Liver (tissue), 9 donors: ENCODE results near the gene ENTHD1. TPM values are rescaled to one million over a fixed set of nuclear protein-coding genes. Genes with fewer than 3 reads are reported as not detected.
A peak's percentile ranks its signal among the peaks of the same experiment; 100 is the strongest.

ENCODE experiments used
- DNase-seq: peaks from one replicate; pipeline ENCODE4 v3.0.0-alpha.2; 2017; ENCODE audit warnings: low spot score
- H3K27ac ChIP-seq, 2 donors: one replicate each; pipeline ENCODE4 v1.7.0; 2013; ENCODE audit warnings: inconsistent platforms in 2 of 2, low read length in 2 of 2, control low read depth in 1 of 2, low read depth in 1 of 2, mild to moderate bottlenecking in 1 of 2
- H3K27me3 ChIP-seq, 4 donors: one replicate each; pipeline versions ENCODE4 v1.6.1 to v1.7.0; 2013; ENCODE audit warnings: low read length in 3 of 4, inconsistent platforms in 1 of 4, mild to moderate bottlenecking in 1 of 4, moderate library complexity in 1 of 4; ENCODE audit not compliant: control insufficient read depth in 4 of 4, insufficient read depth in 4 of 4
- H3K36me3 ChIP-seq, 4 donors: one replicate each; pipeline versions ENCODE4 v1.6.1 to v1.7.0; 2013; ENCODE audit warnings: low read length in 3 of 4, mild to moderate bottlenecking in 3 of 4, low read depth in 1 of 4, moderate library complexity in 1 of 4; ENCODE audit not compliant: control insufficient read depth in 4 of 4, insufficient read depth in 3 of 4
- H3K4me1 ChIP-seq, 4 donors: one replicate each; pipeline versions ENCODE4 v1.6.1 to v1.7.0; 2013; ENCODE audit warnings: low read length in 3 of 4, mild to moderate bottlenecking in 3 of 4, moderate library complexity in 1 of 4; ENCODE audit not compliant: control insufficient read depth in 4 of 4, insufficient read depth in 4 of 4
- H3K4me3 ChIP-seq, 3 donors: one replicate each; pipeline versions ENCODE4 v1.6.1 to v1.7.0; 2013; ENCODE audit warnings: low read length in 3 of 3, control low read depth in 1 of 3, low read depth in 1 of 3, mild to moderate bottlenecking in 1 of 3
- H3K9ac ChIP-seq, 2 donors: one replicate each; pipeline ENCODE4 v1.7.0; 2013; ENCODE audit warnings: low read length in 2 of 2, mild to moderate bottlenecking in 2 of 2, moderate library complexity in 2 of 2, control low read depth in 1 of 2, low read depth in 1 of 2
- H3K9me3 ChIP-seq, 4 donors: one replicate each; pipeline versions ENCODE4 v1.6.1 to v1.7.0; 2013; ENCODE audit warnings: low read length in 3 of 4; ENCODE audit not compliant: control insufficient read depth in 4 of 4
- EGR1 ChIP-seq, 2 donors: IDR thresholded peaks; 2 replicates each; pipeline ENCODE4 v1.6.1; 2016 to 2018; ENCODE audit warnings: antibody characterized with exemption in 2 of 2, low read depth in 2 of 2
- FOXA2 ChIP-seq: IDR thresholded peaks from 2 replicates; pipeline ENCODE4 v1.6.1; 2016; ENCODE audit warnings: antibody characterized with exemption
- GABPA ChIP-seq, 2 donors: IDR thresholded peaks in 1 of 2; conservative IDR thresholded peaks in 1 of 2; 2 replicates each; pipeline ENCODE4 v1.6.1; 2016; ENCODE audit warnings: antibody characterized with exemption in 2 of 2, mild to moderate bottlenecking in 1 of 2, moderate library complexity in 1 of 2
- HNF4A ChIP-seq, 2 donors: conservative IDR thresholded peaks; 2 replicates each; pipeline ENCODE4 v1.6.1; 2016; ENCODE audit warnings: antibody characterized with exemption in 2 of 2, mild to moderate bottlenecking in 2 of 2
- HNF4G ChIP-seq: IDR thresholded peaks from 2 replicates; pipeline ENCODE4 v1.6.1; 2016; ENCODE audit warnings: antibody characterized with exemption
- JUND ChIP-seq, 2 donors: IDR thresholded peaks; 2 replicates each; pipeline ENCODE4 v1.6.1; 2016; ENCODE audit warnings: antibody characterized with exemption in 2 of 2
- NR2F2 ChIP-seq: IDR thresholded peaks from 2 replicates; pipeline ENCODE4 v1.6.1; 2016; ENCODE audit warnings: antibody characterized with exemption
- RAD21 ChIP-seq, 2 donors: IDR thresholded peaks; 2 replicates each; pipeline ENCODE4 v1.6.1; 2016; ENCODE audit warnings: antibody characterized with exemption in 2 of 2, mild to moderate bottlenecking in 2 of 2
- RXRA ChIP-seq, 2 donors: IDR thresholded peaks; 2 replicates each; pipeline ENCODE4 v1.6.1; 2017 to 2018; ENCODE audit warnings: antibody characterized with exemption in 2 of 2, mild to moderate bottlenecking in 1 of 2
- SP1 ChIP-seq: IDR thresholded peaks from 2 replicates; pipeline ENCODE4 v1.6.1; 2018; ENCODE audit warnings: antibody characterized with exemption, mild to moderate bottlenecking
- TAF1 ChIP-seq: conservative IDR thresholded peaks from 2 replicates; pipeline ENCODE4 v1.6.1; 2016; ENCODE audit warnings: antibody characterized with exemption, mild to moderate bottlenecking
- YY1 ChIP-seq: IDR thresholded peaks from 2 replicates; pipeline ENCODE4 v1.6.1; 2016; ENCODE audit warnings: antibody characterized with exemption, mild to moderate bottlenecking
- WGBS: extraction: QIAGEN DNeasy Blood & Tissue Kit; methylation state at CpG from one replicate; pipeline ENCODE4 v1.1.7; 2013; 5-methylcytosine and 5-hydroxymethylcytosine counted together
- polyA plus RNA-seq, 2 donors: library from polyadenylated mRNA; stranded (reverse) in 1 of 2; unstranded in 1 of 2; fragments of 200-250 nt in 1 of 2; fragments of >200 nt in 1 of 2; fragmentation: Nextera tagmentation in 1 of 2; extraction: Ambion mirVana in 1 of 2; gene quantifications; one replicate each; pipeline versions ENCODE4 v1.2.1 to v1.2.3, GENCODE V29; 2013 to 2015
- total RNA-seq, 2 donors: library from RNA; depleted of rRNA; stranded (reverse); fragments of >200 nt; gene quantifications; one replicate each; pipeline ENCODE4 v1.2.3, GENCODE V29; 2014
- TF ChIP-seq, protein P1 (sequence below): IDR thresholded peaks from 2 replicates; pipeline ENCODE4 v1.6.1; 2016; ENCODE audit warnings: antibody characterized with exemption, mild to moderate bottlenecking
- TF ChIP-seq, protein P2 (sequence below): IDR thresholded peaks from 2 replicates; pipeline ENCODE4 v1.6.1; 2016; ENCODE audit warnings: antibody characterized with exemption
- TF ChIP-seq, protein P3 (sequence below): IDR thresholded peaks from 2 replicates; pipeline ENCODE4 v1.6.1; 2016; ENCODE audit warnings: antibody characterized with exemption
- TF ChIP-seq, protein P4 (sequence below): fragments of 150-350 bp; IDR thresholded peaks from 2 replicates; pipeline ENCODE4 v1.5.1; 2017; ENCODE audit warnings: improper control_type of control experiment, low read depth, low read length; ENCODE audit not compliant: missing input control
- TF ChIP-seq, protein P5 (sequence below): IDR thresholded peaks from 2 replicates; pipeline ENCODE4 v1.6.1; 2016; ENCODE audit warnings: antibody characterized with exemption
- donor health status: healthy.
- donor health status: healthy.
- donor health status: healthy.
- donor health status: healthy.
- donor health status: healthy.

The ENTHD1 gene
- total and polyA plus RNA-seq, 4 donors: not detected

DNA sequence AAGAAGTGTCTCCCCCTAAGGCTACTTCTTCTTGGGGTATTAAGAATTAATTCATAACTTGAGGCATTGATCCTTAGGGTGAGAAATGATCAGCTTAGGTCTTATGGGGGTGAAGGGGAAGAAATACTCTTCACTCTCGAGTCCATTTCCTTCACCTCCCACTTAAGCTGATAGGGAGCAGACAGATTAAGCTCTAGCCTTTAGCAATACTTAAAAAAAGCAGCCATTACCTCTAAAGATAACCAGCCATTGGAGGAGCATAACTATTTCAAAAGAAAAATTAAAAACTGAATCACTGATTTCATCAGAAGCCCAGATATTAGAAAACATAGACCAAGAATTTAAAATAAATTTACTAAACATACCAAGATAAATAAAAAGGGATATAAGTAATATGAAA, 60.5 kb downstream of the ENTHD1 start:
- no peaks in the 10 kb centered on the region for H3K9me3 ChIP-seq
- H3K27me3 ChIP-seq: peaks cover 0 to 10% (median 3%) of the 10 kb centered on the region in 4 donors
- 0% methylated on average over 1 of the region's 1 CpG for WGBS
- no peak overlapping the region for H3K4me3 ChIP-seq
- TF ChIP-seq JUND (IDR thresholded peaks at IDR 0.05): no peak
- TF ChIP-seq, protein P1, sequence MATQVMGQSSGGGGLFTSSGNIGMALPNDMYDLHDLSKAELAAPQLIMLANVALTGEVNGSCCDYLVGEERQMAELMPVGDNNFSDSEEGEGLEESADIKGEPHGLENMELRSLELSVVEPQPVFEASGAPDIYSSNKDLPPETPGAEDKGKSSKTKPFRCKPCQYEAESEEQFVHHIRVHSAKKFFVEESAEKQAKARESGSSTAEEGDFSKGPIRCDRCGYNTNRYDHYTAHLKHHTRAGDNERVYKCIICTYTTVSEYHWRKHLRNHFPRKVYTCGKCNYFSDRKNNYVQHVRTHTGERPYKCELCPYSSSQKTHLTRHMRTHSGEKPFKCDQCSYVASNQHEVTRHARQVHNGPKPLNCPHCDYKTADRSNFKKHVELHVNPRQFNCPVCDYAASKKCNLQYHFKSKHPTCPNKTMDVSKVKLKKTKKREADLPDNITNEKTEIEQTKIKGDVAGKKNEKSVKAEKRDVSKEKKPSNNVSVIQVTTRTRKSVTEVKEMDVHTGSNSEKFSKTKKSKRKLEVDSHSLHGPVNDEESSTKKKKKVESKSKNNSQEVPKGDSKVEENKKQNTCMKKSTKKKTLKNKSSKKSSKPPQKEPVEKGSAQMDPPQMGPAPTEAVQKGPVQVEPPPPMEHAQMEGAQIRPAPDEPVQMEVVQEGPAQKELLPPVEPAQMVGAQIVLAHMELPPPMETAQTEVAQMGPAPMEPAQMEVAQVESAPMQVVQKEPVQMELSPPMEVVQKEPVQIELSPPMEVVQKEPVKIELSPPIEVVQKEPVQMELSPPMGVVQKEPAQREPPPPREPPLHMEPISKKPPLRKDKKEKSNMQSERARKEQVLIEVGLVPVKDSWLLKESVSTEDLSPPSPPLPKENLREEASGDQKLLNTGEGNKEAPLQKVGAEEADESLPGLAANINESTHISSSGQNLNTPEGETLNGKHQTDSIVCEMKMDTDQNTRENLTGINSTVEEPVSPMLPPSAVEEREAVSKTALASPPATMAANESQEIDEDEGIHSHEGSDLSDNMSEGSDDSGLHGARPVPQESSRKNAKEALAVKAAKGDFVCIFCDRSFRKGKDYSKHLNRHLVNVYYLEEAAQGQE: no peak
- no peak for TF ChIP-seq NR2F2
- no peak for TF ChIP-seq HNF4A (conservative IDR thresholded peaks at IDR 0.05)
- TF ChIP-seq HNF4G: no peak
- TF ChIP-seq, protein P2, sequence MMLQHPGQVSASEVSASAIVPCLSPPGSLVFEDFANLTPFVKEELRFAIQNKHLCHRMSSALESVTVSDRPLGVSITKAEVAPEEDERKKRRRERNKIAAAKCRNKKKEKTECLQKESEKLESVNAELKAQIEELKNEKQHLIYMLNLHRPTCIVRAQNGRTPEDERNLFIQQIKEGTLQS: no peak
- no peak for TF ChIP-seq RAD21 (IDR thresholded peaks at IDR 0.05)
- TF ChIP-seq EGR1 (IDR thresholded peaks at IDR 0.05; ENCODE audit: low read depth in 2 of 2): no peak
- no peak for TF ChIP-seq RXRA (IDR thresholded peaks at IDR 0.05)
- no peak for TF ChIP-seq SP1
- no peak for TF ChIP-seq GABPA (IDR thresholded peaks at IDR 0.05 in 1 of 2, conservative IDR thresholded peaks at IDR 0.05 in 1 of 2)
- TF ChIP-seq, protein P3, sequence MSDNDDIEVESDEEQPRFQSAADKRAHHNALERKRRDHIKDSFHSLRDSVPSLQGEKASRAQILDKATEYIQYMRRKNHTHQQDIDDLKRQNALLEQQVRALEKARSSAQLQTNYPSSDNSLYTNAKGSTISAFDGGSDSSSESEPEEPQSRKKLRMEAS: no peak
- TF ChIP-seq, protein P4, sequence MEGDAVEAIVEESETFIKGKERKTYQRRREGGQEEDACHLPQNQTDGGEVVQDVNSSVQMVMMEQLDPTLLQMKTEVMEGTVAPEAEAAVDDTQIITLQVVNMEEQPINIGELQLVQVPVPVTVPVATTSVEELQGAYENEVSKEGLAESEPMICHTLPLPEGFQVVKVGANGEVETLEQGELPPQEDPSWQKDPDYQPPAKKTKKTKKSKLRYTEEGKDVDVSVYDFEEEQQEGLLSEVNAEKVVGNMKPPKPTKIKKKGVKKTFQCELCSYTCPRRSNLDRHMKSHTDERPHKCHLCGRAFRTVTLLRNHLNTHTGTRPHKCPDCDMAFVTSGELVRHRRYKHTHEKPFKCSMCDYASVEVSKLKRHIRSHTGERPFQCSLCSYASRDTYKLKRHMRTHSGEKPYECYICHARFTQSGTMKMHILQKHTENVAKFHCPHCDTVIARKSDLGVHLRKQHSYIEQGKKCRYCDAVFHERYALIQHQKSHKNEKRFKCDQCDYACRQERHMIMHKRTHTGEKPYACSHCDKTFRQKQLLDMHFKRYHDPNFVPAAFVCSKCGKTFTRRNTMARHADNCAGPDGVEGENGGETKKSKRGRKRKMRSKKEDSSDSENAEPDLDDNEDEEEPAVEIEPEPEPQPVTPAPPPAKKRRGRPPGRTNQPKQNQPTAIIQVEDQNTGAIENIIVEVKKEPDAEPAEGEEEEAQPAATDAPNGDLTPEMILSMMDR: no peak
- no peak for TF ChIP-seq YY1
- TF ChIP-seq, protein P5, sequence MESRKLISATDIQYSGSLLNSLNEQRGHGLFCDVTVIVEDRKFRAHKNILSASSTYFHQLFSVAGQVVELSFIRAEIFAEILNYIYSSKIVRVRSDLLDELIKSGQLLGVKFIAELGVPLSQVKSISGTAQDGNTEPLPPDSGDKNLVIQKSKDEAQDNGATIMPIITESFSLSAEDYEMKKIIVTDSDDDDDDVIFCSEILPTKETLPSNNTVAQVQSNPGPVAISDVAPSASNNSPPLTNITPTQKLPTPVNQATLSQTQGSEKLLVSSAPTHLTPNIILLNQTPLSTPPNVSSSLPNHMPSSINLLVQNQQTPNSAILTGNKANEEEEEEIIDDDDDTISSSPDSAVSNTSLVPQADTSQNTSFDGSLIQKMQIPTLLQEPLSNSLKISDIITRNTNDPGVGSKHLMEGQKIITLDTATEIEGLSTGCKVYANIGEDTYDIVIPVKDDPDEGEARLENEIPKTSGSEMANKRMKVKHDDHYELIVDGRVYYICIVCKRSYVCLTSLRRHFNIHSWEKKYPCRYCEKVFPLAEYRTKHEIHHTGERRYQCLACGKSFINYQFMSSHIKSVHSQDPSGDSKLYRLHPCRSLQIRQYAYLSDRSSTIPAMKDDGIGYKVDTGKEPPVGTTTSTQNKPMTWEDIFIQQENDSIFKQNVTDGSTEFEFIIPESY: no peak
- no peaks in the 10 kb centered on the region for H3K36me3 ChIP-seq
- DNase-seq: no peak
- H3K4me1 ChIP-seq: no peaks in the 10 kb centered on the region
- no peak overlapping the region for H3K9ac ChIP-seq
- no peak overlapping the region for H3K27ac ChIP-seq

DNA sequence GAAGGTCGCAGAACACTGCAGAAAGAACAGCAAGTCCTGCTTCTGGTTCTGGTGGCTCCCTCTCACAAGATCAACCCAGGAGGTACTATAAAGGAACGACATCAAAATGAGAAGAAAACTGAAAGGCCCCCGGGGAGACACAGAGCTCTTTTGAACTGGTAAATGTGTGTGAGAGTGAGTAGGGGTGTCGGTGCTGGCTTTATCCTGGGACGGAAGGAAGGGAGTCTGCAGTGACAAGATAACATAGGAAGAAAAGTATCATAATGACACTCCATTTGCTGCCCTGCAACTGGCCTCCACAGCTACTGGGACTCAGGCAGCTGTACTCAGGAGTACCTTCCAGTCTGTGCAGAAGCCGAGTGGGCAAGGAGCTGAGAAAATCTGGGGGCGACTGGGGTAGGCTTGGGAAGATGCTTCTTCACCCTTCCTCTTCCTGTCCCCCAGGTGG, 60.9 kb downstream of the ENTHD1 start:
- no peaks in the 10 kb centered on the region for H3K9me3 ChIP-seq
- no peaks in the 10 kb centered on the region for H3K36me3 ChIP-seq
- H3K27ac ChIP-seq: no peak overlapping the region
- 50% methylated on average over 7 of the region's 7 CpGs for WGBS
- H3K4me3 ChIP-seq: no peak overlapping the region
- TF ChIP-seq, protein P3: no peak
- TF ChIP-seq NR2F2 (no peak), FOXA2 (no peak), JUND (IDR thresholded peaks at IDR 0.05) (no peak), TAF1 (no peak), GABPA (IDR thresholded peaks at IDR 0.05 in 1 of 2, conservative IDR thresholded peaks at IDR 0.05 in 1 of 2) (no peak), HNF4G (no peak)
- TF ChIP-seq, protein P1: no peak
- TF ChIP-seq, protein P5: no peak
- H3K9ac ChIP-seq: no peak overlapping the region
- H3K27me3 ChIP-seq: peaks cover 0 to 10% (median 3%) of the 10 kb centered on the region in 4 donors
- no peaks in the 10 kb centered on the region for H3K4me1 ChIP-seq
- peak; percentile 64 for DNase-seq
